Measurements from ENCODE around the gene CFI.

DNA sequence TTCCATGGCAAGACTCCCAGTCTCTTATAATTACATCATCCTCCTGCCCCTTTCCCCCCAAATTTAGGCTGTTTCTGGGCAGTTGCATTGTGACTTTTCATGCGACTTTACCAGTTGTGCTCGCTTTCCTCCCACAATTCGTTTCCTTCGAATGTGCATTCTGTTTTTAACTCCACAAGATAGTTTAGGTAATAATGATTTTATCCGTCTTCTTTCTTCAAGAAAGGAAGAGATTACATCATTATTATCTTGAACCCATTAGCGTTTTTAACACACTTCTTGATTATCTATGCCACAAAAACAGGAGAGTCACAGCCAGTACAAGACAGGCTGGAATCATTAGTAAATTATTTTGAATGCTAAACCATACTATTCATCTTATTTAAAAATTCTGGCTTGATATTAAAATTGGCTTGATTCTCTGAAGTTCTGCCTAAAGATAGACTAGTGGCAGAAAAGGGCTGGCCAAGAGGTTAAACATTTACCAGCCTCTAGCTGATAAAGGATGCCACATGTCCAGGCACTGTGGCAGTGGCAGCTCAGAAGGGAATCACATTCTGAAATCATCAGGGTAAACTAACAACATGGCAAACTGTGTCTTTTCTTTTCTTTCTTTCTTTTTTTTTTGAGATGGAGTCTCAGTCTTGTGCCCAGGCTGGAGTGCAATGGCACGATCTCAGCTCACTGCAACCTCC, 52.3 kb downstream of the CFI start:
- TF ChIP-seq POLR2A (IDR thresholded peaks at IDR 0.05) = no peak
- TF ChIP-seq, protein P1, sequence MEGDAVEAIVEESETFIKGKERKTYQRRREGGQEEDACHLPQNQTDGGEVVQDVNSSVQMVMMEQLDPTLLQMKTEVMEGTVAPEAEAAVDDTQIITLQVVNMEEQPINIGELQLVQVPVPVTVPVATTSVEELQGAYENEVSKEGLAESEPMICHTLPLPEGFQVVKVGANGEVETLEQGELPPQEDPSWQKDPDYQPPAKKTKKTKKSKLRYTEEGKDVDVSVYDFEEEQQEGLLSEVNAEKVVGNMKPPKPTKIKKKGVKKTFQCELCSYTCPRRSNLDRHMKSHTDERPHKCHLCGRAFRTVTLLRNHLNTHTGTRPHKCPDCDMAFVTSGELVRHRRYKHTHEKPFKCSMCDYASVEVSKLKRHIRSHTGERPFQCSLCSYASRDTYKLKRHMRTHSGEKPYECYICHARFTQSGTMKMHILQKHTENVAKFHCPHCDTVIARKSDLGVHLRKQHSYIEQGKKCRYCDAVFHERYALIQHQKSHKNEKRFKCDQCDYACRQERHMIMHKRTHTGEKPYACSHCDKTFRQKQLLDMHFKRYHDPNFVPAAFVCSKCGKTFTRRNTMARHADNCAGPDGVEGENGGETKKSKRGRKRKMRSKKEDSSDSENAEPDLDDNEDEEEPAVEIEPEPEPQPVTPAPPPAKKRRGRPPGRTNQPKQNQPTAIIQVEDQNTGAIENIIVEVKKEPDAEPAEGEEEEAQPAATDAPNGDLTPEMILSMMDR (IDR thresholded peaks at IDR 0.05) = no peak
